ENCODE data around the gene FAM3A. TPM values are rescaled to one million over a fixed set of nuclear protein-coding genes. Genes with fewer than 3 reads are reported as not detected.

FAM3A gene
- total and polyA plus RNA-seq, 10 of the 15 experiments (the other 5 are each of a cell fraction or from before 2014, with no cell fraction given), result 0.29 to 21.1 (median 11.4) TPM

DNA sequence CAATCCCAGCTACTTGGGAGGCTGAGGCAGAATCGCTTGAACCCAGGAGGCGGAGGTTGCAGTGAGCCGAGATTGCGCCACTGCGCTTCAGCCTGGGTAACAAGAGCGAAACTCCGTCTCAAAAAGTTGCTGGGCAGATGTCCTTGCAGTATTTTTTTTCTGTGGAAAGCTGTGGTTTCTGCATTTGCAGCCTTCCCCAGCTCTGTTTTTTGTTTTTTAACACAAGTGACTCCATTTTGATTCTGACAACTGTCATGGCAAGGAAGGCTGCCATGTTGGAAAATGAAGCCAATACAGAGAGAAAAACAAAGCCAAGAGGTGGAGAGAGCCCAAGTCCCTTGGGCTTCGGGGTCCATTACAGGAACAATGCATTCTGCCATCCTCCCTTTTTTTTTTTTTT is 13.9 kb downstream of the FAM3A start:
- ChIA-PET RAD21 (ENCODE audit: unreplicated experiment) (no interaction called here), POLR2A (interaction anchor here (0.7 to 1.5 kb wide), 2 partner anchors 12 to 979 kb away, joined by 4 read pairs; partner anchors contain the start of gene SLC10A3), CTCF (no interaction called here), SMC1A (ENCODE audit: uncharacterized antibody, unreplicated experiment) (interaction anchor here (0.6 kb wide), 1 partner anchor 9 kb away, joined by 3 read pairs; no protein-coding TSS in a partner anchor)
- H3K9ac ChIP-seq (ENCODE audit: control insufficient read depth, insufficient read depth, low read length), result no peak overlapping the region
- WGBS (ENCODE audit: insufficient coverage, insufficient replicate concordance, low lambda C conversion rate, missing lambda C conversion rate), result 35% methylated on average over 8 of the region's 8 CpGs
- no peaks in the 10 kb centered on the region for H4K20me1 ChIP-seq (ENCODE audit: control insufficient read depth, insufficient read depth)
- no peaks in the 10 kb centered on the region for H3K27me3 ChIP-seq (replicated peaks in 1 of 2; ENCODE audit: control insufficient read depth in 2 of 2, insufficient read depth in 2 of 2, low read length in 1 of 2)
- H3K79me2 ChIP-seq (ENCODE audit: control insufficient read depth, insufficient read depth, low read length), result no peaks in the 10 kb centered on the region
- FAIRE-seq (no peak), DNase-seq (ENCODE audit: low read depth, low spot score) (no peak), ATAC-seq (no peak)
- intact Hi-C loops (cut with micrococcal nuclease; ENCODE audit: unreplicated experiment) (no loop called here), in situ Hi-C loops (cut with MboI) (no loop called here)
- H3K4me1 ChIP-seq (ENCODE audit: control insufficient read depth, insufficient read depth, low read length), result peaks cover 5% of the 10 kb centered on the region
- H3K36me3 ChIP-seq (ENCODE audit: control insufficient read depth in 2 of 2, insufficient read depth in 2 of 2, low read length in 1 of 2), result no peaks in the 10 kb centered on the region
- H2AFZ ChIP-seq (ENCODE audit: control insufficient read depth, low read depth, low read length), result no peak overlapping the region
- H3K9me3 ChIP-seq (replicated peaks; ENCODE audit: control insufficient read depth, insufficient read depth, low read length), result no peaks in the 10 kb centered on the region; the same call in 2 of the 3 replicates
- H3K27ac ChIP-seq (ENCODE audit: control insufficient read depth, insufficient read depth), result no peak overlapping the region
- no peak overlapping the region for H3K4me3 ChIP-seq
- no peak overlapping the region for H3K4me2 ChIP-seq (ENCODE audit: control insufficient read depth, insufficient read depth)
- no TSS peak for BruUV-seq (replicated peaks)
- TF ChIP-seq CREM (IDR thresholded peaks at IDR 0.05; ENCODE audit: low read depth) (no peak), RUNX3 (IDR thresholded peaks at IDR 0.05; ENCODE audit: low read length) (no peak), BCL3 (IDR thresholded peaks at IDR 0.05; ENCODE audit: borderline replicate concordance, insufficient read depth, low read depth, low read length, poor library complexity, severe bottlenecking) (no peak), RCOR1 (conservative IDR thresholded peaks at IDR 0.05; ENCODE audit: low read depth, low read length) (no peak), BACH1 (IDR thresholded peaks at IDR 0.05; ENCODE audit: borderline replicate concordance) (no peak), E2F4 (IDR thresholded peaks at IDR 0.05; ENCODE audit: low read depth, low read length) (no peak), PML (IDR thresholded peaks at IDR 0.05; ENCODE audit: low read length) (no peak), NFYB (IDR thresholded peaks at IDR 0.05; ENCODE audit: insufficient read depth, low read depth, low read length) (no peak), CUX1 (IDR thresholded peaks at IDR 0.05; ENCODE audit: insufficient replicate concordance, low read depth, low read length) (no peak)
- TF ChIP-seq, protein P1, sequence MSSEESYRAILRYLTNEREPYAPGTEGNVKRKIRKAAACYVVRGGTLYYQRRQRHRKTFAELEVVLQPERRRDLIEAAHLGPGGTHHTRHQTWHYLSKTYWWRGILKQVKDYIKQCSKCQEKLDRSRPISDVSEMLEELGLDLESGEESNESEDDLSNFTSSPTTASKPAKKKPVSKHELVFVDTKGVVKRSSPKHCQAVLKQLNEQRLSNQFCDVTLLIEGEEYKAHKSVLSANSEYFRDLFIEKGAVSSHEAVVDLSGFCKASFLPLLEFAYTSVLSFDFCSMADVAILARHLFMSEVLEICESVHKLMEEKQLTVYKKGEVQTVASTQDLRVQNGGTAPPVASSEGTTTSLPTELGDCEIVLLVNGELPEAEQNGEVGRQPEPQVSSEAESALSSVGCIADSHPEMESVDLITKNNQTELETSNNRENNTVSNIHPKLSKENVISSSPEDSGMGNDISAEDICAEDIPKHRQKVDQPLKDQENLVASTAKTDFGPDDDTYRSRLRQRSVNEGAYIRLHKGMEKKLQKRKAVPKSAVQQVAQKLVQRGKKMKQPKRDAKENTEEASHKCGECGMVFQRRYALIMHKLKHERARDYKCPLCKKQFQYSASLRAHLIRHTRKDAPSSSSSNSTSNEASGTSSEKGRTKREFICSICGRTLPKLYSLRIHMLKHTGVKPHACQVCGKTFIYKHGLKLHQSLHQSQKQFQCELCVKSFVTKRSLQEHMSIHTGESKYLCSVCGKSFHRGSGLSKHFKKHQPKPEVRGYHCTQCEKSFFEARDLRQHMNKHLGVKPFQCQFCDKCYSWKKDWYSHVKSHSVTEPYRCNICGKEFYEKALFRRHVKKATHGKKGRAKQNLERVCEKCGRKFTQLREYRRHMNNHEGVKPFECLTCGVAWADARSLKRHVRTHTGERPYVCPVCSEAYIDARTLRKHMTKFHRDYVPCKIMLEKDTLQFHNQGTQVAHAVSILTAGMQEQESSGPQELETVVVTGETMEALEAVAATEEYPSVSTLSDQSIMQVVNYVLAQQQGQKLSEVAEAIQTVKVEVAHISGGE (CRISPR knock-in tag; IDR thresholded peaks at IDR 0.05), result no peak
- TF ChIP-seq, protein P2, sequence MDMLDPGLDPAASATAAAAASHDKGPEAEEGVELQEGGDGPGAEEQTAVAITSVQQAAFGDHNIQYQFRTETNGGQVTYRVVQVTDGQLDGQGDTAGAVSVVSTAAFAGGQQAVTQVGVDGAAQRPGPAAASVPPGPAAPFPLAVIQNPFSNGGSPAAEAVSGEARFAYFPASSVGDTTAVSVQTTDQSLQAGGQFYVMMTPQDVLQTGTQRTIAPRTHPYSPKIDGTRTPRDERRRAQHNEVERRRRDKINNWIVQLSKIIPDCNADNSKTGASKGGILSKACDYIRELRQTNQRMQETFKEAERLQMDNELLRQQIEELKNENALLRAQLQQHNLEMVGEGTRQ (IDR thresholded peaks at IDR 0.05; ENCODE audit: borderline replicate concordance, low read depth, low read length), result no peak
